Aorta (tissue), 5 donors: ENCODE measurements around the gene ABI1. TPM values are rescaled to one million over a fixed set of nuclear protein-coding genes. Genes with fewer than 3 reads are reported as not detected.

ENCODE experiments used
- ATAC-seq: fragments of 200-7000 bp; cut with Tn5 transposase; one replicate; pipeline ENCODE4 v1.9.1; 2022; ENCODE audit warnings: moderate library complexity; ENCODE audit not compliant: low FRiP score
- DNase-seq, 2 donors: peaks; one replicate each; pipeline ENCODE4 v3.0.0-alpha.2; 2020
- H3K27ac ChIP-seq, 2 donors: one replicate each; pipeline ENCODE4 v1.5.1; 2013; ENCODE audit warnings: low read length in 2 of 2, mild to moderate bottlenecking in 2 of 2, moderate library complexity in 2 of 2, control low read depth in 1 of 2, inconsistent platforms in 1 of 2, low read depth in 1 of 2
- H3K27me3 ChIP-seq, 2 donors: one replicate each; pipeline ENCODE4 v1.6.1; 2013; ENCODE audit warnings: control low read depth in 1 of 2, low read length in 1 of 2, mild to moderate bottlenecking in 1 of 2, moderate library complexity in 1 of 2; ENCODE audit not compliant: insufficient read depth in 2 of 2, control insufficient read depth in 1 of 2
- H3K36me3 ChIP-seq, 2 donors: one replicate each; pipeline ENCODE4 v1.6.1; 2013; ENCODE audit warnings: control low read depth in 1 of 2, low read length in 1 of 2, mild to moderate bottlenecking in 1 of 2; ENCODE audit not compliant: insufficient read depth in 2 of 2, control insufficient read depth in 1 of 2
- H3K4me1 ChIP-seq, 2 donors: one replicate each; pipeline ENCODE4 v1.6.1; 2013; ENCODE audit warnings: low read length in 2 of 2, control low read depth in 1 of 2, mild to moderate bottlenecking in 1 of 2, moderate library complexity in 1 of 2; ENCODE audit not compliant: insufficient read depth in 2 of 2, control insufficient read depth in 1 of 2
- H3K4me3 ChIP-seq, 2 donors: one replicate each; pipeline ENCODE4 v1.5.1; 2013; ENCODE audit warnings: low read length in 2 of 2, control low read depth in 1 of 2, mild to moderate bottlenecking in 1 of 2
- H3K9me3 ChIP-seq: one replicate; pipeline ENCODE4 v1.6.1; 2013; ENCODE audit warnings: mild to moderate bottlenecking, low read length; ENCODE audit not compliant: control insufficient read depth
- WGBS, 2 donors: extraction: QIAGEN DNeasy Blood & Tissue Kit; methylation state at CpG; one replicate each; pipeline ENCODE4 v1.1.7; 2013; 5-methylcytosine and 5-hydroxymethylcytosine counted together
- intact Hi-C, 2 donors: fragments of 100-400 bp; cut with DNase I; formaldehyde crosslinking; loops; one replicate each; pipeline versions ENCODE4 v1.14.2 to v1.15.0; 2022
- polyA plus RNA-seq, 2 donors: library from polyadenylated mRNA; stranded (reverse); fragments of 200-250 nt; gene quantifications; one replicate each; pipeline ENCODE4 v1.2.3, GENCODE V29; 2013
- total RNA-seq, 2 donors: library from RNA; stranded (reverse); fragmentation: NEBNext Ultra II Directional; extraction: Animal tissue kit (Norgen Biotek cat#: 25700); gene quantifications; one replicate each; pipeline ENCODE4 v1.2.1, GENCODE V29; 2021
- donor health status: healthy with polysubstance abuse.
- donor health status: Bipolar disorder and iron deficiency.
- donor health status: DM: no; HTN: no; CAD: no.
- donor health status: DM: no; HTN: no; CAD: no.
- donor health status: DM: yes; HTN: yes; CAD: no.

ABI1 gene
- total and polyA plus RNA-seq, 4 donors, result 20.8 to 60.3 (median 40.9) TPM

DNA sequence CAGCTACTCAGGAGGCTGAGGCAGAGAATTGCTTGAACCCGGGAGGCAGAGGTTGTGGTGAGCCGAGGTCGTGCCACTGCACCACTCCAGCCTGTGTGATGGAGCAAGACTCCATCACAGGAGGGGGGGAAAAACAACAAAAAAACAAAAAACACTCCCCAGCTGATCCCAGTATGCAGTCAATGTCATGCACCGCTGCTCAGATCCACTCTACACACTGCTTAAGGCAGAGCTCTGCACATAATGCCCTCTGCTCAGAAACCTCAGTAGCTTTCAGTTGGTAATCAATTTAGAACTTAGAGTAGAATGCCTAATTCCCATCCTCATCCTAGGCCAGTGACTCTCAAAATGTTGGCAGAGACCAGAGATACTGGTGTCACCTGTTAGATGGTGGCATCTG, 119.4 kb downstream of the ABI1 start:
- intact Hi-C loops, result no loop called here
- H3K27me3 ChIP-seq, result no peaks in the 10 kb centered on the region
- no peak overlapping the region for H3K27ac ChIP-seq
- peaks cover 0 to 3% of the 10 kb centered on the region in 2 donors for H3K36me3 ChIP-seq
- ATAC-seq (no peak), DNase-seq (no peak)
- H3K4me3 ChIP-seq, result no peak overlapping the region
- no peaks in the 10 kb centered on the region for H3K4me1 ChIP-seq
- WGBS, 2 donors, result 97 to 100% methylated on average over 4 of the region's 4 CpGs
- H3K9me3 ChIP-seq, result no peaks in the 10 kb centered on the region

DNA sequence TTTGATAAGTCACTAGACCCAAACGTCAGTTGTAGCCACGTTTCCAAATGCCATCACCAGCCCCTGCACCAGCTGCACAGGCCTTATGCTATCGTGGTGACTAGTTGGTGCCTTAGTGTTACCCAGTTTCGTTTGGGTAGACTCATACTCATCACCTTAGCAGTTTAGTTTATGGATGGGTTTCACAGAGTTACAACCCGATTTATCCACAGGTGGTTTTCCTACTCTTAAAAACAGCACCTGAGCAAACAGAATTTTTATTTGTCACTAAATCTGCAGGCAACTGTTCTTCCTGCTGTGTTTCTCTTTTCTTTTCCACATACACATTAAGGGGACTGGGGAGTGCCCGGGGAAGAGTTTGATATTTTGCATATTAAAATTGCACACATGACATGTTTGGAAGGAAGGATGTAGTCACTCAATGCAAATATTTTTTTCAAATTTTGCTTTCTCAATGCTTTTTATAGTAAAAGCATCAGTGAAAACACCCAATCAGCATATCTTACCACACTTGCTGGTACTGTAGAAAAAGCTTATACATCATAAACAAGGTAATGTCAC, 121.6 kb downstream of the ABI1 start:
- peaks cover 3% of the 10 kb centered on the region in 2 donors for H3K36me3 ChIP-seq
- intact Hi-C loops, result no loop called here

DNA sequence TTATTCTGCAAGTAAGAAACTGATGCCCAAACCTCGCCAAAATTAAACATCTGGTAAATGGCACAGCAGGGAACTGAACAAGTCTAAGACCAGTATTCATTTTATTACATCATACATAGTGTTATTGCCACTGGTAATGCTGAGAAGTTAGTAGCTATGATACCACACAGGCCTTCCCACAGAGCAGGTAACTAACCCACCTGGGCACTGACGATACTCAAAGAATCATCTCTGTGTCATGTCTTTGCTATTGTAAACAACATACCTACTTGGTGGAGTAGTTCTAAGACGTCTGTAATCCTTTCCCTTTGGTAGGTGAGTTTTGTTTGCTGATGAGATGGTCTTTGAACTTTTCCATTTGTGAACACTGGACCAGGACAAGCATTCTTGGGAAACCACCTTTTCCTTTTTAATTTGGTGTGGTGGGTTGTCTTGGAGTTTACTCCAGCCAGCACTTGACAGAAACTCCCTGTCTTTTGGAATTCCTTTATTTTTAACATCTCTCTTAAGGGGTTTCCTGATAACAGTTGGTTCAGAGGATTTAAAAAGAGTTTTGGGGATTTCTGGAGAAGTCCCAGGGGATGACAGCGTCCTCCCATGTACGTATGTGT, 122.4 kb downstream of the ABI1 start:
- H3K27me3 ChIP-seq, result no peaks in the 10 kb centered on the region
- H3K4me3 ChIP-seq, result no peak overlapping the region
- H3K9me3 ChIP-seq, result no peaks in the 10 kb centered on the region
- ATAC-seq (no peak), DNase-seq (no peak)
- intact Hi-C loops, result no loop called here
- no peaks in the 10 kb centered on the region for H3K4me1 ChIP-seq
- WGBS, 2 donors, result 79 to 84% methylated on average over 5 of the region's 5 CpGs
- no peak overlapping the region for H3K27ac ChIP-seq
- peaks cover 3% of the 10 kb centered on the region in 2 donors for H3K36me3 ChIP-seq

More for the DNA sequence above, 121.6 kb downstream of the ABI1 start:
- H3K4me1 ChIP-seq, result no peaks in the 10 kb centered on the region
- 74 to 77% methylated on average over 6 of the region's 6 CpGs for WGBS, 2 donors
- ATAC-seq, result no peak
- no peak for DNase-seq
- no peaks in the 10 kb centered on the region for H3K27me3 ChIP-seq
- no peaks in the 10 kb centered on the region for H3K9me3 ChIP-seq
- no peak overlapping the region for H3K4me3 ChIP-seq
- no peak overlapping the region for H3K27ac ChIP-seq

DNA sequence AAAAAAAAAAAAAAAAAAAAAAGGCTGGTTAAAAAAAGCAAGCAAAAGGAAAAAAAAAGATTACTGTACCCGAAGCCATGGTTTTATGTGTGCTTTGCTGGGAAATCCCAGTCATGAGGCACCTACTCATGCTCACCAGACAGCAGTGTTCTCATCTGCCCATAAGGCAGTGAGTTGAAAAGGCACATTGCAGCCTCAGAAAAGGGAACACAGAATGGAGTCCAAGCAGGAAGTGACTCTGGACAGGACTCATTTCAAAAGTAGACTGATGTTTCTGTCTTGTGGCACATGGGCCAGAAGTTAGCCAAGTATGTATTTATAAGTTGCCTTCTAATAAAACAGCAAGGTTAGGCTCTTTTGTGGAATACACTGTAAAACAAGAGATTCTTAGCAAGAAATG, 123.0 kb downstream of the ABI1 start:
- H3K36me3 ChIP-seq, result peaks cover 3% of the 10 kb centered on the region in 2 donors
- no peak overlapping the region for H3K27ac ChIP-seq
- H3K9me3 ChIP-seq, result no peaks in the 10 kb centered on the region
- WGBS, 2 donors, result 26 to 29% methylated on average over 1 of the region's 1 CpG
- no peaks in the 10 kb centered on the region for H3K4me1 ChIP-seq
- no peaks in the 10 kb centered on the region for H3K27me3 ChIP-seq
- ATAC-seq (no peak), DNase-seq (peak in 1 of 2 donors; percentile 60)
- H3K4me3 ChIP-seq, result no peak overlapping the region
- intact Hi-C loops, result no loop called here

DNA sequence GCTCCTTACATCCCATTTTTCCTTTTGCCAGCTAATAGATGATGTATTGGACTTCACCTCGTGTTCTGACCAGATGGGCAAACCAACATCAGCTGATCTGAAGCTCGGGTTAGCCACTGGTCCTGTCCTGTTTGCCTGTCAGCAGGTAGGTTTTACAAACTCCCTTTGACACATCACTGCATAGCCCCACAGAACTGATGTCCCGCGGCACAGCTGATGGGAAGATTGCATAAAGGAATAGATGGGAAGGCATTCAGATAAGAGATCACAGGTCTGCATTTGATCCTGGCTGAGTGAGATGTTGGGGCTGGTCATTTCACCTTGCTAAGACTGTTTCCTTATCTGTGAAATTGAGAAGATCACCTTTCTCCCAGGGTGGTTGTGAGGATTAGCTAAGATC, 125.3 kb downstream of the ABI1 start:
- intact Hi-C loops, result no loop called here
- H3K36me3 ChIP-seq, result peaks cover 3% of the 10 kb centered on the region in 2 donors
- 91 to 93% methylated on average over 4 of the region's 4 CpGs for WGBS, 2 donors
- no peaks in the 10 kb centered on the region for H3K9me3 ChIP-seq
- no peak overlapping the region for H3K4me3 ChIP-seq
- no peak overlapping the region for H3K27ac ChIP-seq
- DNase-seq (no peak), ATAC-seq (no peak)
- H3K27me3 ChIP-seq, result no peaks in the 10 kb centered on the region
- H3K4me1 ChIP-seq, result no peaks in the 10 kb centered on the region

DNA sequence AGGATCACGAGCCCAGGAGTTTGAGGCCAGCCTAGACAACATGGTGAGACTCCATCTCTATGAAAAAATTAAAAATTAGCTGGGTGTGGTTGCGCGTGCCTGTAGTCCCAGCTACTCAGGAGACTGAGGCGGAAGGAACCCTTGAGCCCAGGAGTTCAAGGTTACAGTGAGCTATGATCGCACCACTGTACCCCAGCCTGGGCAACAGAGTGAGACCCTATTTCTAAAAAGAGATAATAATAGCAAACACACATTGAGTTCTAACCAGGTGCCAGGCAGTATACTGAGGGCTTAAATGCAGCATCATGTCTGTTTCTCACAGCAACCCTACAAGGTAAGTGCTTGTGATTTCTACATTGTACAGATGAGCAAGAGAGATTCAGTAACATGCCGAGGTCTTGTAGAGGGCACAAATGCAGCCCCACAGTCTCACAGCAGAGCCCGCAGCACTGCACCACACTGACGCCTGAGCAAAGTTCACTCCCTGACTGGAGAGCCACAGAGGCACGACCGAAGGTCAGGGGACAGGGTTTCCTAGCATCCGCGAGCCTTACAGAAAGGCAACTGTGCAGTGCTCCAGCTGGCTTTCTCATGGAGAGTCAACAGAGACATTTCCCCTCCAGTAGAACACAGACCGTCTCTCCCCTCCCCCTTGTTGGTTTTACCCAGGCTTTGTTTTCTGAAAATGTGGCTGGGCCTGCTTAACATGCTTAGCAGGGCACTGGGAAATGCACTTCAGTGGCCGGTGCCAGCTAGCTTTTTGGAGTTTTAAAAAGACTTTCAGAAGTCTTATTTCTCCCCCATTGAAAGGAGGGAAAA, 126.8 kb downstream of the ABI1 start:
- Histone ChIP-seq H3K36me3 (peaks cover 3% of the 10 kb centered on the region in 2 donors), H3K27ac (no peak overlapping the region), H3K9me3 (no peaks in the 10 kb centered on the region), H3K4me1 (no peaks in the 10 kb centered on the region), H3K27me3 (no peaks in the 10 kb centered on the region), H3K4me3 (no peak overlapping the region)
- WGBS, 2 donors, result 58 to 71% methylated on average over 14 of the region's 14 CpGs
- intact Hi-C loops, result no loop called here
- DNase-seq (no peak), ATAC-seq (no peak)

DNA sequence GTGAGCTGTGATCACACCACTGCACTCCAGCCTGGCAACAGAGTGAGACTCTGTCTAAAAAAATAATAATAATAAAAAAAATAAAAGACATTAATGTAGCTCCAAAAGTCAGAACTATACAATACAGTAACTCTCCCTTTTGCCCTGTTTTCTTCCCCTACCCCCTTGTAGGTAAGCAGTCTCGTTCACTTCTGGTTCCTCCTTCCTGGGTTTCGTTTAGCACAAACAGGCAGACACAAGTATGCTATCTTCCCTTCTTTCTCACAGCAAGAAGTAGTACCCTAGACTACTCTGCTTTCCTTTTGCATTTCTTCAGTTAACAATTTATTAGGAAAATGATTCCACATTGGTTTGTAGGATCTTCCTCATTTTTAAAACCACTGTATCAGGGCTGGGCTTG, 130.2 kb downstream of the ABI1 start:
- intact Hi-C loops, result no loop called here
- Histone ChIP-seq H3K4me3 (no peak overlapping the region), H3K9me3 (no peaks in the 10 kb centered on the region), H3K4me1 (no peaks in the 10 kb centered on the region), H3K27me3 (no peaks in the 10 kb centered on the region), H3K27ac (no peak overlapping the region), H3K36me3 (no peaks in the 10 kb centered on the region)
- ATAC-seq (no peak), DNase-seq (no peak)
- 93 to 97% methylated on average over 2 of the region's 2 CpGs for WGBS, 2 donors

DNA sequence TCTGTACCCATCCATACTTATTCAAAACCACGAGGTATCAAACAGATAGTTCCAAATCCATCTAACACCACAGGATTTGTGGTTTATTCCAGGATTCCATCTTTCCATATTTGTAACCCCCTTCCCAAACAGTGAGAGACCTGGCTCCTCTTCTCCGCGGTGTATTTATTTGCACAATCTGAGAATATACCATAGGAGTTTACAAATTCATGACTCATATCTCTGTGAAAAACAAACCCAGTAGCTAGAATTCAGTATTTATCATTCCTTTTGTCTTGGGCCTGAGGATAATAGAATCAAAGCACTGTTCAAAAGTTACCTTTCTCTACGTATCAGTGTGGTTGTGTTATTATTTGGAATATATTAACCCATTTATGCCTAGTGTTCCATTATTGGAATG, 131.4 kb downstream of the ABI1 start:
- no peaks in the 10 kb centered on the region for H3K9me3 ChIP-seq
- WGBS, 2 donors, result 76 to 90% methylated on average over 4 of the region's 4 CpGs
- no peaks in the 10 kb centered on the region for H3K4me1 ChIP-seq
- no peaks in the 10 kb centered on the region for H3K36me3 ChIP-seq
- H3K4me3 ChIP-seq, result no peak overlapping the region
- no peak for DNase-seq
- no peaks in the 10 kb centered on the region for H3K27me3 ChIP-seq
- intact Hi-C loops, result loop anchor here in 1 of 2 donors (5.0 kb wide), 1 partner anchor 133 kb away; the partner anchor contains the start of gene ABI1
- no peak overlapping the region for H3K27ac ChIP-seq
- no peak for ATAC-seq
